ENCODE data around the gene ZIM2. TPM values are rescaled to one million over a fixed set of nuclear protein-coding genes. Genes with fewer than 3 reads are reported as not detected.
A peak's percentile ranks its signal among the peaks of the same experiment; 100 is the strongest.

ZIM2 gene
- total RNA-seq, 1 experiment from 2014 or later: not detected

DNA sequence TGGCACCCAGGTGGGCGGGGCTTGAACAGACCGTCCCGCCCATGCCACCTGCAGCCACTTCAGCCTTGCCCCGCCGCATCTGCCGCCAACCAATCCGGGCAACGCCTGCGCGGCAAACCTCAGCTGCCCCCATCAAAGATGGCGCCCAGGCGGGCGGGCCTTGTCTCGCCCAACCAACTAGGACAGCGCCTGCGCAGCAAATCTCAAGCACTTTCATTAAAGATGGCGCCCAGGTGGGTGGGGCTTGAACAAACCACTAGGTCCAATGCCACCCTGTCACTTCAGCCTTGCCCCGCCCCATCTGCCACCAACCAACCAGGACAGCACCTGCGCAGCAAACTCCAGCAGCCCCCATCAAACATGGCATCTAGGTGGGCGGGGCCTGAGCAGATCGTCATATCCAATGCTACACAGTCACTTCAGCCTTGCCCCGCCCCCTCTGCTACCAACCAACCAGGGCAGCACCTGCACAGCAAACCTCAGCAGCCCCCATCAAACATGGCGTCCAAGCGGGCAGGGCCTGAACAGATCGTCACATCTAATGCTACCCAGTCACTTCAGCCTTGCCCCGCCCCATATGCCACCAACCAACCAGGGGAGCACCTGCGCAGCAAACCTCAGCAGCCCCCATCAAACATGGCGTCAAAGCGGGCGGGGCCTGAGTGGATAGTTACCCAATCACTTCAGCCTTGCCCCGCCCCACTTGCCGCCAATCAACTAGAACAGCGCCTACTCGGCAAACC, 1.4 kb downstream of the ZIM2 start:
- ChIA-PET POLR2A (ENCODE audit: unreplicated experiment) (no interaction called here), CTCF (no interaction called here)
- no peaks in the 10 kb centered on the region for H3F3A ChIP-seq (ENCODE audit: insufficient read depth, low read depth)
- TF ChIP-seq EZH2 (IDR thresholded peaks at IDR 0.05; ENCODE audit: low read depth): no peak
- TF ChIP-seq, protein P1, sequence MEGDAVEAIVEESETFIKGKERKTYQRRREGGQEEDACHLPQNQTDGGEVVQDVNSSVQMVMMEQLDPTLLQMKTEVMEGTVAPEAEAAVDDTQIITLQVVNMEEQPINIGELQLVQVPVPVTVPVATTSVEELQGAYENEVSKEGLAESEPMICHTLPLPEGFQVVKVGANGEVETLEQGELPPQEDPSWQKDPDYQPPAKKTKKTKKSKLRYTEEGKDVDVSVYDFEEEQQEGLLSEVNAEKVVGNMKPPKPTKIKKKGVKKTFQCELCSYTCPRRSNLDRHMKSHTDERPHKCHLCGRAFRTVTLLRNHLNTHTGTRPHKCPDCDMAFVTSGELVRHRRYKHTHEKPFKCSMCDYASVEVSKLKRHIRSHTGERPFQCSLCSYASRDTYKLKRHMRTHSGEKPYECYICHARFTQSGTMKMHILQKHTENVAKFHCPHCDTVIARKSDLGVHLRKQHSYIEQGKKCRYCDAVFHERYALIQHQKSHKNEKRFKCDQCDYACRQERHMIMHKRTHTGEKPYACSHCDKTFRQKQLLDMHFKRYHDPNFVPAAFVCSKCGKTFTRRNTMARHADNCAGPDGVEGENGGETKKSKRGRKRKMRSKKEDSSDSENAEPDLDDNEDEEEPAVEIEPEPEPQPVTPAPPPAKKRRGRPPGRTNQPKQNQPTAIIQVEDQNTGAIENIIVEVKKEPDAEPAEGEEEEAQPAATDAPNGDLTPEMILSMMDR (conservative IDR thresholded peaks at IDR 0.05): no peak
- no peak overlapping the region for H2AFZ ChIP-seq
- H3K4me1 ChIP-seq (replicated peaks; ENCODE audit: insufficient read depth): no peaks in the 10 kb centered on the region
- no peaks in the 10 kb centered on the region for H3K36me3 ChIP-seq (ENCODE audit: low read depth)
- H3K27ac ChIP-seq: no peak overlapping the region
- no peaks in the 10 kb centered on the region for H3K9me2 ChIP-seq (ENCODE audit: insufficient read depth)
- BruUV-seq (replicated peaks): no TSS peak
- peaks cover 5% of the 10 kb centered on the region; the same call in 1 of the 2 replicates for H3K9me3 ChIP-seq (ENCODE audit: insufficient read depth, low read depth)
- intact Hi-C loops (cut with micrococcal nuclease; ENCODE audit: unreplicated experiment): no loop called here
- H3K79me2 ChIP-seq (ENCODE audit: low read depth): no peaks in the 10 kb centered on the region
- H3K4me2 ChIP-seq: no peak overlapping the region
- no peaks in the 10 kb centered on the region for H4K20me1 ChIP-seq (ENCODE audit: insufficient read depth)
- H3K4me3 ChIP-seq: no peak overlapping the region
- DNase-seq: no peak
- no peaks in the 10 kb centered on the region for H3K27me3 ChIP-seq (ENCODE audit: insufficient read depth, low read depth)

DNA sequence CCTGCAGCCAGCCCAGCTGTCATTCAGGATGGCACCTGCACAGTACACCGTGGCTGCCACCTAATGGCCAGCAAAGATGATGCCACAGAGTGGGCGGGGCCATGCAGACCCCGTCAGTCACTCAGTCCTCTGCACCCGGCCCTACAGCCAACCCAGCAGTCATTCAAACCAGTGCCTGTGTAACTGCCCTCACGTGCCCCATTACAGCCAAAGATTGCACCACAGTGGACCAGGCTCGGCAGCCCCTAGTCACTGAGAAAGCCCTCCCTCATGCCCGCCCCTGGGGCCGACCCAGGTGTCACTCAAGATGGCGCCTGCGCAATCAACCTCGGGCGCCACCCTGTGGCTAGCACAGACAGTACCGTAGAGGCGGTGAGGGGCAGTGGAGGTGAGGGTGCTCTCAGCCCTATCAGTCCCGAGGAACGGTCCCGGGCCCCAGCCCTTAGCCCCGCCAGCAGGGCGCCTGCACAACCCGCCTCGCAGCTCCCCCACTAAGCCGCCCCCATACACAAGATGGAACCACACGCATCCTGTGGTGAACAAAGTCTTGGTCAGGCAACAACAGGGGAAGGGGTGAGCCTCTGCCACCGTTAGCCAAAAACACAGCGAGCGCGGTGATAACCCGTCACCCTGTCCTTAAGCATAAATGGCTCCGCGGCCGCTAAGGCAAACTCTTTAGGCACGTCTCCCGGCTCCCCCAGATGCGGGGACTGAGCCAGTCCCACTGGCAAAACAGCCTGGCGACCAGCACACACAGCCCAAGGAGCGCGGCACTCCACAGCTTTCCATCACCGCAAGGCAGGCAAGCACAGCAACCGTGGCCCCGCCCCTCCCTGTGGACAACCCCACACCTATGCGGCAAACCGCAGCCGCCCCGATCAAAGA, 2.3 kb downstream of the ZIM2 start:
- TF ChIP-seq, protein P1 (conservative IDR thresholded peaks at IDR 0.05): no peak
- TF ChIP-seq EZH2 (IDR thresholded peaks at IDR 0.05; ENCODE audit: low read depth): no peak
- no peaks in the 10 kb centered on the region for H3K27me3 ChIP-seq (ENCODE audit: insufficient read depth, low read depth)
- peaks cover 5% of the 10 kb centered on the region; the same call in 1 of the 2 replicates for H3K9me3 ChIP-seq (ENCODE audit: insufficient read depth, low read depth)
- no peaks in the 10 kb centered on the region for H4K20me1 ChIP-seq (ENCODE audit: insufficient read depth)
- no peaks in the 10 kb centered on the region for H3K36me3 ChIP-seq (ENCODE audit: low read depth)
- DNase-seq: no peak
- H3K4me1 ChIP-seq (replicated peaks; ENCODE audit: insufficient read depth): no peaks in the 10 kb centered on the region
- intact Hi-C loops (cut with micrococcal nuclease; ENCODE audit: unreplicated experiment): no loop called here
- ChIA-PET CTCF (no interaction called here), POLR2A (ENCODE audit: unreplicated experiment) (no interaction called here)
- BruUV-seq (replicated peaks): no TSS peak
- H3K9me2 ChIP-seq (ENCODE audit: insufficient read depth): no peaks in the 10 kb centered on the region
- no peaks in the 10 kb centered on the region for H3K79me2 ChIP-seq (ENCODE audit: low read depth)
- H2AFZ ChIP-seq: no peak overlapping the region
- H3K4me2 ChIP-seq: no peak overlapping the region
- no peak overlapping the region for H3K4me3 ChIP-seq
- H3K27ac ChIP-seq: no peak overlapping the region
- H3F3A ChIP-seq (ENCODE audit: insufficient read depth, low read depth): no peaks in the 10 kb centered on the region

DNA sequence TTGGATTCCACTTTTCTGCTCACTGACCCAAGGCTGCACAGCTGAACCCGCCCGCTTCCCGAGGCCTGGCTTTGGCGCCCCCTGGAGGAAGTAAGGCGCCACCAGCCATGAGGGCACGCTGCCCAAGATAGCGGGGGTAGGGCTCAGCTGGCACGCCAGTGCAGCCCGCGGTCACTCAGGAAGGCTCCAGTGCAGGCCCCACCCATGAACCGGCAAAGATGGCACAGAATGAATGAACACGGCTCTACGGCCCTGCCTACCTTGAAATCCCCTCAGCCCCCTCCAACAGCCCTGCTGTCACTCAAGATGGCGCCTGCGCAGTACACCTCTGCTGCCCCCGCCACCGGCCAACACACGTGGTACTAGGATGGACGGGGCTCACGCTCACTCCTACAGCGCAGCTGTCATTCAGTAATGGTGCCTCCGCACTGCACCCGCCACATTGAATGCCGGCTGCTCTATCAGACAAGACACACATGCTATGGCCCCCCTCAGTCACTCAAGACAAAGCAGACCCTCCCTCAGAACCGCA, 3.0 kb downstream of the ZIM2 start:
- no peaks in the 10 kb centered on the region for H3K36me3 ChIP-seq (ENCODE audit: low read depth)
- H3K27ac ChIP-seq: no peak overlapping the region
- POLR2A ChIA-PET (ENCODE audit: unreplicated experiment): no interaction called here
- no peak for DNase-seq
- no peaks in the 10 kb centered on the region for H3F3A ChIP-seq (ENCODE audit: insufficient read depth, low read depth)
- no TSS peak for BruUV-seq (replicated peaks)
- no peaks in the 10 kb centered on the region for H3K9me2 ChIP-seq (ENCODE audit: insufficient read depth)
- intact Hi-C loops (cut with micrococcal nuclease; ENCODE audit: unreplicated experiment): no loop called here
- no peak overlapping the region for H3K4me2 ChIP-seq
- no peaks in the 10 kb centered on the region for H3K79me2 ChIP-seq (ENCODE audit: low read depth)
- CTCF ChIA-PET: interaction anchor here (0.7 kb wide), 1 partner anchor 1315 kb away, joined by 7 read pairs; no protein-coding TSS in a partner anchor
- H3K9me3 ChIP-seq (ENCODE audit: insufficient read depth, low read depth): peaks cover 5% of the 10 kb centered on the region; the same call in 1 of the 2 replicates
- no peaks in the 10 kb centered on the region for H4K20me1 ChIP-seq (ENCODE audit: insufficient read depth)
- H3K4me1 ChIP-seq (replicated peaks; ENCODE audit: insufficient read depth): no peaks in the 10 kb centered on the region
- TF ChIP-seq EZH2 (IDR thresholded peaks at IDR 0.05; ENCODE audit: low read depth): no peak
- TF ChIP-seq, protein P1 (conservative IDR thresholded peaks at IDR 0.05): peak; percentile 23; the same call in 1 of the 2 replicates
- H2AFZ ChIP-seq: no peak overlapping the region
- H3K27me3 ChIP-seq (ENCODE audit: insufficient read depth, low read depth): no peaks in the 10 kb centered on the region
- no peak overlapping the region for H3K4me3 ChIP-seq

Data from PC-9 (cell line).